ENCODE results near the gene TMEM9. TPM values are rescaled to one million over a fixed set of nuclear protein-coding genes. Genes with fewer than 3 reads are reported as not detected.
"Not testable (repeated sequence)": the region's sequence is repeated elsewhere in the genome, so short reads cannot be mapped to it uniquely, and the experiment has no call there.

The TMEM9 gene
- total RNA-seq, 1 experiment from 2014 or later, result 101 TPM

DNA sequence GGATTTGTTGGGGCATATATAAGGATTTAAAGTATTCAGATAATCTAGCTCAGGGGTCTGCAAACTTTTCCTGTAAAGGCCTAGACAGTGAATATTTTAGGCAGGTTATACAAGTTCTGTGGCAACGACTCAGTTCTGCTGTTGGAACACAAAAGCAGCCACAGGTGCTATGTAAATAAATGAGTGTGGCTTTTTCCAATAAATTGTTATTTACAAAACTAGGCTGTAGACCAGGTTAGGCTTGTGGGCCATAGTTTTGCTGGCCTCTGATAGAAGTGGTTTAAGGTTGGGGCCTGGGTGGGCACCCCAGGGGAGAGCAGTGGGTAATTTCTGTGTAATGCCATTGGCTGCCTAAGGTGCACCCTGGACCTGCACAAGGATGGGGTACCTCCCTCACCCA is 19.5 kb upstream of the TMEM9 start:
- no peak for DNase-seq (ENCODE audit: low read depth)

DNA sequence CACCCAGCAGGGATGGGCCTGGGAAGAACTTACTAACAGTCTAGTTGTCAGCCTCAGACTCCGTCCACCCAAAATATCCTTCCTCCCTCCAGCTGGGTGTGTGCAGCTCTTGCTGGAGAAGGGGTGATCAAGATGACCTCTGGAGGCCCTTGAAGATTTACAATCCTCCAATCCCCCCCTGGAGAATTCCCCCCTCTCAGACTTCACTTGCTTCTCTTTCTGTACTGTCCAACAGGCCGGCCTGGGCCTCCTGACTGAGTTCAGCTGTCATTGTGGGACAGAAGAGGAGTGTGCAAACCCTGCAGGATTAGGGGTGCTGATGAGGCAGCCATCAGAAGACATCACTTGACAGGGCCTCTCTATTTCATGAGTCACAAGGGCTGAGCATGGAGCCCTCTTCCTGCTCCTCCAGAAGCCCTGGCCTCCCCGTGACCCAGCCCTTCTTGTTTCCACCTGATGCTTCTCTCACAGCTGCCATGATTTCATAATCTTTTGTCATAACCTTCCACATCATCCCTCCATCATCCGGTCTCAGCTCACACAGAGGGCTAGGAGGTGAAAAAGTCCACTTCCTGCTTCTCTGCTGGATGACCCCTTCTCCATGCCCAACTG is 18.8 kb upstream of the TMEM9 start:
- peak; percentile 28 for DNase-seq (ENCODE audit: low read depth)

DNA sequence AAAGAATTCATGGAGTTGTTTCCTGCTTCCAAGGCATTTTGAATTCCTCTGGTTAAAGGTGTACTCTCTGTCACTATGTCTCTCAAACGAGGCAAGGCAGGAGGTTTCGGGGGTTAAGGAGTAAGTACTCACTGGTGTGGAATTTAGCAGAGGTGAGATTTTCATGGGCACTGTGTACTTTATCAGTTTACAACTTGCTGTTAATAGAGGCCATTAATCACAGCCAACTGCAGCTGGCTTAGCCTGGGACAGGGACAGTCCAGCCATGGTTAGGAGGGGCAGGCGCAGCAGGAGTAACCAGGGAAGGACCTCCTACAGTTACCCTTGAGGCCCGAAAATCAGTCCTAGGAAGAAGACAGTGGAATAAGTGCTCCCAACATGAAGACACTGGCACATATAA is 18.1 kb upstream of the TMEM9 start:
- DNase-seq (ENCODE audit: low read depth), result no peak

- peak; percentile 12 for DNase-seq (ENCODE audit: low read depth)
Observed at GRCh38 chr1:201171063-201172036, 17.1 kb upstream of the TMEM9 start.

GRCh38 chr1:201170533-201171062 is 16.3 kb upstream of the TMEM9 start:
- peak; percentile 86 for DNase-seq (ENCODE audit: low read depth)

GRCh38 chr1:201169971-201170532 is 15.8 kb upstream of the TMEM9 start:
- no peak for DNase-seq (ENCODE audit: low read depth)

DNA sequence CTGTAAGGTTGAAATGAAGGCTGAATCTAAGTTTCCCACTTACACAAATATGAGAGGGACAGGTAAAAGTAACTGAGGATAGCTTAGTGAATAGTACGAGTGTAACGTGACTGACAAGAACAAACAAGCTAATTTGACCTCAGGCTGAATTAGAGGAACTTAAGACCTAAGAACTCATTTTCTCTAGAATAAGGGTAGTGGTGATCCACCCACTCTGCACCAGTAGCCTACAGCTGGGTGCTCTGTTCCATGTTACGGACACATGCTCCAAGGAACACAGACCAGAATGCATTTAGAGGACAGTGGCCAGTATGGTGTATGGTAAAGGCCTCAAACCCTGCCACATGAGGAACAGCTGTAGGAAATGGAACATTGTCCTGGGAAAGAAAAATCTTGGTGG is 14.9 kb upstream of the TMEM9 start:
- DNase-seq (ENCODE audit: low read depth), result no peak

DNA sequence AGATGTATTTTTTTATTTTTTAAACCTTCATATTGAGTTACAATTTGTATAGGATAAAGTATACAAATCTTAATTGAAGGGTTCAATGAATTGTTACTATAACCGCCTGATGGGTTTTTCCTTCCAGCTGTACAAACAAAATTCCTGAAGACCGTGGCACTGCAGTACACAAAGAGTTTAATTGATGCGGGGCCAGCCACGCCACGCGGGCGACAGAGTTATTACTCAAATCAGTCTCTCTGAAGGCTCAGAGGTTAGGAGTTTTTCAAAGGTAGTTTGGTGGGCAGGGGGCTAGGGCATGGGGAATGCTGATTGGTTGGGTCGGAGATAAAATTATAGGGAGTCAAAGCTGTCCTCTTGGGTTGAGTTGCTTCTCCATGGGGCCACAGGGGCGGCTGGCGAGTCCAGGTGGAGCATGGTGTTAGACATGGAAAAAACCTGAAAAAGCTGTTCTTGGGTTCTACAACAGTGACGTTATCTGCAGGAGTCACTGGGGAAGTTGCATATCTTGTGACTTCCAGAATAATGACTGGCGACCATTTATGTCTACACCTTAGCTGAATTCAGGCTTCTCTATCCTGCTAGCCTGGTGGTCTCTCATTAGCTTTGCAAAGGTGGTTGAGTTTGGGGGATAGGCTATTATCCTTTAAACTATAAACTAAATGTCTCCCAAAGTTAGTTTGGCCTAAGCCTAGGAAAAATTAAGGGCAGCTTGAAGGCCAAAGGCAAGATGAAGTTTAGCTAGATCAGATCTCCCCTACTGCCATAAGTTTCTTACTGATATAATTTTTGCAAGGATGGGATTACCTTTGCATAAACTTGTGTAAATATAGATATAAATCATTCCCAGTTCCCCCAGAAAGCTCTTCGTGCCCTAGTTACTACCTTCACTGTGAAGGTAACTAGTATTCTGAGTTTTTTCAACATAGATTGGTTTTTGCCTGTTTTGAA is 13.0 kb upstream of the TMEM9 start:
- DNase-seq (ENCODE audit: low read depth), result peak; percentile 6

GRCh38 chr1:201164645-201165044 is 10.4 kb upstream of the TMEM9 start:
- peak; percentile 34 for DNase-seq (ENCODE audit: low read depth)

DNA sequence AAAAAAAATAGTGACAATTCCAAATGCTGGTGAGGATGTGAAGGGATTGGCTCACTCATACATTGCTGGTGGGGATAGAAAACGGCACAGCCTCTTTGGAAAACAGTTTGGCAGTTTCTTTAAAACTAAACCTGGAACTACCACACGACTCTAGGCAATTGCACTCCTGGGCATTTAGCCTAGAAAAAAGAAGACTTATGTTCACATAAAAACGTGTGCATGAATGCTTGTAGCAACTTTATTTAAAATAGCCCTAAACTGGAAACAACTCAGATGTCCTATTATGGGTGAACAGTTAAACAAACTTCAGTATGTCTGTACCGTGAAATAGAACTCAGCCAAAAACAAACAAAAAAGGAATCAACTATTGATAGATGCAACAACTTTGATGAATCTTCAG is 9.4 kb upstream of the TMEM9 start:
- DNase-seq (ENCODE audit: low read depth), result no peak

DNA sequence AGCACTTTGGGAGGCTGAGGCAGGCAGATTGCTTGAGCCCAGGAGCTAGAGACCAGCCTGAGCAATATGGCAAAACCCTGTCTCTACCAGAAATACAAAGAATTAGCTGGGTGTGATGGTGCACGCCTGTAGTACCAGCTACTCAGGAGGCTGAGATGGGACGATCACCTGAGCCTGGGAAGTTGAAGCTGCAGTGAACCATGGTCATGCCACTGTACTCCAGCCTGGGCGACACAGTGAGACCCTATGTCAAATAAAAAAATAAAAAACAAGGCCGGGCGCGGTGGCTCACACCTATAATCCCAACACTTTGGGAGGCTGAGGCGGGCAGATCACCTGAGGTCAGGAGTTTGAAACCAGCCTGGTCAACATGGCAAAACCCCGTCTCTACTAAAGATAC is 8.8 kb upstream of the TMEM9 start:
- not testable (repeated sequence) for DNase-seq (ENCODE audit: low read depth)

DNA sequence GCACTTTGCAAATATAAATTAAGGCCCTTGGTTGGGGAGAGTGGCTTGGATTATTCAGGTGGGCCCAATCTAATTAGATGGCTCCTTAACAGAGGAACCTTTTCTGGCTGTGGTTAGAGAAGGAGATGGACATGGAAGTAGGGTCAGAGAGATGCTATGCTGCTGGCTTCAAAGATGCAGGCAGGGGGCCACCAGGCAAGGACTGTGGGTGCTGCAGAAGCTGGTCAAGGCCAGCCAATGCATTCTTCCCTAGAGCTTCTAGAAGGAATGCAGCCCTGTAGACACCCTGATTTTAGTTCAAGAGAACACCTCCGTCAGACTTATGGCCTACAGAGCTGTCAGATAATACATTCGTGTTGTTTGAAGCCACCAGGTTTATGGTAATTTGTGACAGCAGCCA is 3.7 kb upstream of the TMEM9 start:
- no peak for DNase-seq (ENCODE audit: low read depth)

- no peak for DNase-seq (ENCODE audit: low read depth)
Observed at GRCh38 chr1:201156819-201157218, 2.5 kb upstream of the TMEM9 start.

DNA sequence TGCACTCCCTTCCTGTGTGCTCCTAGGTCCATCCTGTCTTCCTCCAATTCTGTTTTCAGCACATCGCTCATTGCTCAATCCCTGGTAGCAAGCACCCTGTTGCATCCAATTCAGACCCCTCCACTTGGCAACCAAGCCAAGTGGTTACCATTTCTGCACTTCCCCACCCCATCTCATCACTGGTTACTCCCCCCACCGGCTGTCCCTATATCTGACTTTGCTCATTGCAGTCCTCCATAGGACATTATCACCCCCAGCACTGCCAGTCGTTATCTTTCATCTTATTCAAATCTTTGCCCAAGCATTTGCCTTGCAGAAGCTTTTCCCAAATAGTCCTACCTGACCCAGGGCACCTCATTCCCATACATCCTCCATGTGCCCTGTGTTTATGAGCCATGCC is 2.1 kb upstream of the TMEM9 start:
- no peak for DNase-seq (ENCODE audit: low read depth)

DNA sequence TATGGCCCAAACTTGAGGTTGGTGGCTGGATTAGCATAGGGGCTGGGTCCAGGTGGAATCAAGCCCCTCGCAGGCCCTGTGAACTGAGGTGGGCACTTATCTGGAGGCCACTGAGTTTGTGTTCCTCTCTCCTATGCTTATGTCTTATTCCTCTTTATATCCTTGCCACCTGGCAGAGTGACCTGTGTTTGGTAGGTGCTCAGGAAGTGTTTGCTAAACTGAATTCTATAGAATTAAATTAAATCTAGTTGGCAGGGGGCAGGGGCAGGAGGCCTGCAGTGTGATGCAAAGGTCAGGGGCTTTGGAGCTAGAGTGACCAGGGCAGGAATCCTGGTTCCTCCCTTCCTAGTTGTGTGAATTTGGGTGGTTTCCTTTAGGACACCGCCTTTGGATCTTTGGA is 1.1 kb upstream of the TMEM9 start:
- no peak for DNase-seq (ENCODE audit: low read depth)

DNA sequence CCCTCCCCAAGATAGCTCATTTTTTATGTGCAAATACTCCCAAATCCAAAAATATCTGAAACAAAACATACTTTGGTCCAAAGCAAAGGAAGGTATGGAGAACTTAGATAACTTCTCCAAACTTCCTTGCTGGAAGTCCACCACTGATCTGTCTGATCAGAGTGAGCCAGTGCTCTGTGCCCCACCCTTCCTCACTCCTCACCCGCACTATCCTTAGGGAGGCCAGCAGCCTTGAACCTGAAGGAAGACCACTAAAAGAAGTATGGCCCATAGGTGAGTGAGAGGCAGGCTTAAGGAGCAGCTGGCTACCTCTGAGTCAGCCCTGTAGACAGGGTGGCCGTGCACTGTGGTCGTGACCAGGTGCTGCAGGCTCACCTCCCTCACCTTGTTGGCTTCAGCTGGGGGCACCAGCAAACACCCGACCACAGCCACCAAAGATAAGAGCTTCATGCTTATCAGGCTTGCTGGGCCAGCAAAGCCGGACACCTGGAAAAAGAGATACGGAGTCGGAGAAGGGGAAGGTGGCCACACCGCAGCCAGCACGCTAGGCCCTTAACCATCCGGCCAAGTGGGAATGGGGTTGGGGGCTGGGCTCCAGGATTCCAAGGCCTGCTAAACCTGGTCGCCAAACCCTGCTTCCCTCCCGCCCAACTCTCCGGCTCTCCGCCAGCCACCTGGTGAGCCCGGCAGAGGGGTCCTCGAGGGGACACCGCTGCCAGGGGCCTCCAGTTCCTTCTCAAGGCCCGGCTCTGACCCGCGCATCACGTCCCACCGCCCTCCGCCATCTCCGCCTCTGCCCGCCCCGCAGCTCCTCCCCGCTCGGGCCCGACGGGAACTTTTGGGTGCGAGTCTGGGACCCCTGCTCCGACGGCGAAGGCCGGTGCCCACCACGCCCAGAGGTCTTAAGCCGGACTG is 543 bp downstream of the TMEM9 start:
- DNase-seq (ENCODE audit: low read depth), result no peak

DNA sequence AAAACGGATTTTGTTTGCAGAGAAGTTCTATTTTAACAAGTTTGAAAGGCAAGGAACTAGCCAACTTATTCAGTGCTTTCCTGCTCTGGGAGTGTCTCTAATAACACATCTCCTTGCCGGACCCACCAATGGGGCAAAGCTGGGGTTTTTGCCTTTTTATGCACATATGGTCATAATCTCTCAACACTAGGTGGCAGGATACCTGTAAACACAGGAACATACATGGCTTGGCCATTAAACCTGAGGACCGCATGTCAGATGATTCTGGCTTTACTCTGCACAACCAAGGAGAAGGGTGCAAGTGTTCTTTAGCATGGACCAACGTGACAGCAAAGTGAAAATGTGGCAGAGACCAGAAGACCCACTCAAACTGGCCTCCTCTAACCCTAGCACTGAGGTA is 4.9 kb downstream of the TMEM9 start:
- DNase-seq (ENCODE audit: low read depth), result peak; percentile 29

DNA sequence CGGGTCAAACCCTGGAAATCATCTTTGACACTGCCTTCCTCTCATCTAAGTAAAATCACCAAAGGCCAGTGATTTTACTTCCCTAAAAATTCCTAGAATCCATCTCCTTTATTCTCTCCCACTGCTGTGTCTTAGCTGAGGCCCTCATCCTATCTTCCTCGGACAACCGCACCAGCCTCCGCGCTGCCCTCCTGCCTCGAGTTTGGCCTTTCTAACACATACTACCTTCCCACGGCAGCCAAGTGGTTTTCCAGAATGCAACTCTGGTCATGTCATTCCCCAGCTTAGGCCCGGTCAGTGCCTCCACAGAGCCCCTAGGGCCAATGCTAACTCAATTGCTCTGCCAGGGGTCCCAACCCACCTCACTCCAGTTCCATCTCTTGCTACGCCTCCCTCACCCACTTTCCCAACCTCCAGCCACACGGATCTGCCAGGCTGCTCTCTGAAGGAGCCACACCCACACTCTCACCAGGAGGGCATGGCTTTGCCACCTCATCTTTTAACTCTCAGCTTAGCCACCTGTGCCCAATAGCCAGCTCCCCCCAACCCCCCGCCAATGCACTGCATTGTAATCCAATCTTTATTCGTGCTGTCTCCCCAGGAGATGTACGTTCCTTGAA is 6.8 kb downstream of the TMEM9 start:
- DNase-seq (ENCODE audit: low read depth), result no peak

DNA sequence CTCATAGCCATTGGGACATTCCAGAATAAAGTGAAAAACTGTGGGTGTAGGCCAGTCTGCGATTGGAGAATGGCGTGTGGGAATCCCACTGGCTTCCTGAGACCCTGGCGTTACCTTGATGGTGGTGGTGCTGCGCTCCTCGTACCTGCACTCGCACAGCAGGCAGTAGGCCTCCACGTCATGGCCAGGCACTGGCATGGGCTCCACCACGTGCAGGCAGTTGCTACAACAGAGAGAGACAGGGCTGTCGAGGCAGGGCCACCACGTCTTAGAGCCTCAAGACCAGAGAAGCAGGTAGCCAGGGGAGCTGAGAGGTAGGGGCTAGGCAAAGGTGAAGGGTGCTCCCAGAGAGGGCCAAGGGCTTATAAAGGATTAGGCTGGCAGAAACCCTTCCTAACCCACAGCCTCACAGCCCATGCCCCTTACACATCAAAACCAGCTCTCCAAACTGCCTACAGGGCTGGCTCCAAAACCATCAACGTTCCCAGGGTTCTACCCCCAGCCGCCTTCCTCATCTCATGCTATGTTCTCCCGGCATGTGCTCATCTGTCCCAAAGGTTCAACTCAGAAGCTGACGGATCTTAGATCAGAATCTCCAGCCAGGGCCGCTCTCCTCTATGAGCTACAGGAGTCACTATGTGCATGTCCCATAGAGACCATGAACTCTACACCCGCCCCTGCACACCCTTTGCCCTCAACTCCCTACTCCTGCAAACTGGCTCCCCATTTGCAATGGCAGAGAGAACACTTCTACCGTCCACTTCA is 7.5 kb downstream of the TMEM9 start:
- no peak for DNase-seq (ENCODE audit: low read depth)

Measured in RPMI7951 (cell line).